Neuronal stem cell (in vitro differentiated cells): ENCODE results near the gene SERF1B. TPM values are rescaled to one million over a fixed set of nuclear protein-coding genes. Genes with fewer than 3 reads are reported as not detected.
"Not testable (repeated sequence)": the region's sequence is repeated elsewhere in the genome, so short reads cannot be mapped to it uniquely, and the experiment has no call there.

Experiments used
- DNase-seq: peaks from one replicate; pipeline ENCODE4 v3.0.0-alpha.2; 2013; ENCODE audit warnings: low spot score
- H2AFZ ChIP-seq: one replicate; pipeline ENCODE4 v1.6.1; 2013; ENCODE audit warnings: mild to moderate bottlenecking, low read length, inconsistent platforms
- H2AK5ac ChIP-seq: 2 replicates; pipeline ENCODE4 v1.6.1; 2013; ENCODE audit warnings: low read depth, mild to moderate bottlenecking, inconsistent platforms, low read length, moderate library complexity, mixed read lengths
- H2BK120ac ChIP-seq: 2 replicates; pipeline ENCODE4 v1.6.1; 2013; ENCODE audit warnings: low read depth, mild to moderate bottlenecking, inconsistent platforms, low read length, moderate library complexity, mixed read lengths
- H2BK12ac ChIP-seq: one replicate; pipeline ENCODE4 v1.6.1; 2013; ENCODE audit warnings: low read length, inconsistent platforms
- H2BK15ac ChIP-seq: 2 replicates; pipeline ENCODE4 v1.6.1; 2013; ENCODE audit warnings: mild to moderate bottlenecking, low read length, inconsistent platforms, mixed read lengths
- H2BK5ac ChIP-seq: one replicate; pipeline ENCODE4 v1.6.1; 2013; ENCODE audit warnings: inconsistent platforms, mild to moderate bottlenecking, low read length, moderate library complexity
- H3K14ac ChIP-seq: one replicate; pipeline ENCODE4 v1.6.1; 2013; ENCODE audit warnings: low read length, inconsistent platforms
- H3K18ac ChIP-seq: 2 replicates; pipeline ENCODE4 v1.6.1; 2013; ENCODE audit warnings: low read length, inconsistent platforms
- H3K23ac ChIP-seq: 2 replicates; pipeline ENCODE4 v1.6.1; 2013; ENCODE audit warnings: low read depth, mild to moderate bottlenecking, mixed read lengths, low read length, inconsistent platforms; ENCODE audit not compliant: poor library complexity
- H3K27ac ChIP-seq: replicated peaks from 3 replicates; pipeline ENCODE4 v1.5.1; 2013; ENCODE audit warnings: low read length, inconsistent platforms
- H3K27me3 ChIP-seq, 3 experiments: 2 replicates each; pipeline ENCODE4 v1.6.1; 2013; ENCODE audit warnings: low read length in 3 of 3, mild to moderate bottlenecking in 2 of 3, inconsistent platforms in 1 of 3, low read depth in 1 of 3, mixed read lengths in 1 of 3, moderate library complexity in 1 of 3; ENCODE audit not compliant: control insufficient read depth in 3 of 3, insufficient read depth in 3 of 3
- H3K36me3 ChIP-seq, 2 donors: replicated peaks in 1 of 2; 2 replicates each; pipeline ENCODE4 v1.6.1; 2013; ENCODE audit warnings: low read length in 2 of 2; ENCODE audit not compliant: control insufficient read depth in 2 of 2, insufficient read depth in 2 of 2
- H3K4ac ChIP-seq: 2 replicates; pipeline ENCODE4 v1.6.1; 2013; ENCODE audit warnings: inconsistent platforms, mild to moderate bottlenecking, low read length, moderate library complexity
- H3K4me1 ChIP-seq, 2 donors: 1 replicate in 1 of 2; 2 replicates in 1 of 2; pipeline ENCODE4 v1.6.1; 2013; ENCODE audit warnings: low read length in 2 of 2, low read depth in 1 of 2; ENCODE audit not compliant: control insufficient read depth in 2 of 2, insufficient read depth in 1 of 2
- H3K4me2 ChIP-seq: one replicate; pipeline ENCODE4 v1.6.1; 2013; ENCODE audit warnings: mild to moderate bottlenecking, low read length, inconsistent platforms; ENCODE audit not compliant: insufficient read depth, poor library complexity, severe bottlenecking
- H3K4me3 ChIP-seq, 2 donors: 2 replicates each; pipeline ENCODE4 v1.5.1; 2013; ENCODE audit warnings: low read length in 2 of 2, mild to moderate bottlenecking in 2 of 2, inconsistent platforms in 1 of 2, moderate library complexity in 1 of 2
- H3K79me1 ChIP-seq: one replicate; pipeline ENCODE4 v1.6.1; 2013; ENCODE audit warnings: low read depth, mild to moderate bottlenecking, inconsistent platforms, low read length, moderate library complexity
- H3K9ac ChIP-seq: one replicate; pipeline ENCODE4 v1.6.1; 2013; ENCODE audit warnings: mild to moderate bottlenecking, low read depth, low read length, inconsistent platforms; ENCODE audit not compliant: poor library complexity
- H3K9me3 ChIP-seq, 2 donors: replicated peaks in 1 of 2; 2 replicates each; pipeline versions ENCODE3 to v1.6.1; 2013; ENCODE audit warnings: low read length in 2 of 2, mild to moderate bottlenecking in 2 of 2, inconsistent platforms in 1 of 2, low read depth in 1 of 2, mixed read lengths in 1 of 2, moderate library complexity in 1 of 2; ENCODE audit not compliant: control insufficient read depth in 2 of 2, insufficient read depth in 1 of 2
- H4K8ac ChIP-seq: one replicate; pipeline ENCODE4 v1.6.1; 2013; ENCODE audit warnings: low read depth, mild to moderate bottlenecking, inconsistent platforms, low read length, moderate library complexity
- H4K91ac ChIP-seq: one replicate; pipeline ENCODE4 v1.6.1; 2013; ENCODE audit warnings: low read length, low read depth, mild to moderate bottlenecking, inconsistent platforms; ENCODE audit not compliant: poor library complexity
- WGBS, 2 donors: extraction: QIAGEN DNeasy Blood & Tissue Kit; methylation state at CpG; one replicate each; pipeline ENCODE4 v1.1.7; 2013; ENCODE audit warnings: missing lambda C conversion rate in 2 of 2, mixed read lengths in 1 of 2; ENCODE audit not compliant: insufficient read length in 2 of 2, insufficient replicate concordance in 1 of 2; ENCODE audit errors: extremely low coverage in 2 of 2; 5-methylcytosine and 5-hydroxymethylcytosine counted together
- polyA plus RNA-seq, 2 experiments: library from polyadenylated mRNA; stranded (reverse); fragments of 200-250 nt; gene quantifications; one replicate each; pipeline ENCODE4 v1.2.3, GENCODE V29; 2013

Gene SERF1B
- 96.0 TPM for polyA plus RNA-seq (2013, experiment 1 of 2)
- polyA plus RNA-seq (2013, experiment 2 of 2) = 94.4 TPM

GRCh38 chr5:70025106-70025844, at the start of gene SERF1B:
TSS of gene SERF1B (plus strand) at chr5:70025251. CDS start at chr5:70025452, 201 bp downstream.
- H4K8ac ChIP-seq, H3K4me3 ChIP-seq, H3K27ac ChIP-seq, H3K36me3 ChIP-seq, H2BK120ac ChIP-seq, H4K91ac ChIP-seq, H3K9me3 ChIP-seq, H2BK15ac ChIP-seq, H3K18ac ChIP-seq, H2AK5ac ChIP-seq, H3K4me2 ChIP-seq, H2BK12ac ChIP-seq, H2AFZ ChIP-seq, DNase-seq, H3K4me1 ChIP-seq, H3K4ac ChIP-seq, H2BK5ac ChIP-seq, H3K27me3 ChIP-seq, H3K79me1 ChIP-seq, H3K14ac ChIP-seq, H3K23ac ChIP-seq, H3K9ac ChIP-seq: not testable (repeated sequence)
- no CpG with 5 or more reads among the region's 66 CpGs for WGBS, 2 donors

- not testable (repeated sequence) for H3K9ac ChIP-seq, H2BK15ac ChIP-seq, H2BK120ac ChIP-seq, H3K27ac ChIP-seq, H3K27me3 ChIP-seq, H3K4ac ChIP-seq, H3K36me3 ChIP-seq, H2AFZ ChIP-seq, H3K18ac ChIP-seq, H3K23ac ChIP-seq, H3K9me3 ChIP-seq, H3K4me2 ChIP-seq, DNase-seq, H3K79me1 ChIP-seq, H2BK12ac ChIP-seq, H2BK5ac ChIP-seq, H2AK5ac ChIP-seq, H4K91ac ChIP-seq, H3K4me1 ChIP-seq, H4K8ac ChIP-seq, H3K4me3 ChIP-seq, H3K14ac ChIP-seq
- WGBS, 2 donors = no CpG with 5 or more reads among the region's 2 CpGs
Observed at GRCh38 chr5:69991713-69992112, 33.3 kb upstream of the SERF1B start.

GRCh38 chr5:69995535-69995934, 29.5 kb upstream of the SERF1B start:
- not testable (repeated sequence) for H3K27ac ChIP-seq, H4K91ac ChIP-seq, H2AK5ac ChIP-seq, H3K4me3 ChIP-seq, H3K18ac ChIP-seq, H4K8ac ChIP-seq, H2BK5ac ChIP-seq, H3K14ac ChIP-seq, H3K79me1 ChIP-seq, DNase-seq, H2BK15ac ChIP-seq, H3K4me2 ChIP-seq, H3K36me3 ChIP-seq, H3K9ac ChIP-seq, H3K4me1 ChIP-seq, H3K27me3 ChIP-seq, H3K9me3 ChIP-seq, H3K23ac ChIP-seq, H2AFZ ChIP-seq, H2BK120ac ChIP-seq, H2BK12ac ChIP-seq, H3K4ac ChIP-seq
- WGBS, 2 donors = no CpG with 5 or more reads among the region's 1 CpG

GRCh38 chr5:70020660-70021059, 4.4 kb upstream of the SERF1B start:
- H3K9me3 ChIP-seq, H3K4me3 ChIP-seq, H2BK15ac ChIP-seq, H3K9ac ChIP-seq, H2BK5ac ChIP-seq, H2BK12ac ChIP-seq, H3K36me3 ChIP-seq, H3K4ac ChIP-seq, H2AK5ac ChIP-seq, H3K23ac ChIP-seq, H4K8ac ChIP-seq, H3K27me3 ChIP-seq, H3K27ac ChIP-seq, H3K14ac ChIP-seq, H3K4me1 ChIP-seq, DNase-seq, H2AFZ ChIP-seq, H3K79me1 ChIP-seq, H3K4me2 ChIP-seq, H4K91ac ChIP-seq, H3K18ac ChIP-seq, H2BK120ac ChIP-seq: not testable (repeated sequence)
- no CpG with 5 or more reads among the region's 2 CpGs for WGBS, 2 donors
